Adipocyte (in vitro differentiated cells): ENCODE results near the gene ELF4.
A peak's percentile ranks its signal among the peaks of the same experiment; 100 is the strongest.
"Not testable (repeated sequence)": the region's sequence is repeated elsewhere in the genome, so short reads cannot be mapped to it uniquely, and the experiment has no call there.

ENCODE experiments used
- DNase-seq: peaks from one replicate; pipeline ENCODE4 v3.0.0-alpha.2; 2015; ENCODE audit warnings: low read depth
- H3K27me3 ChIP-seq: replicated peaks from 2 replicates; pipeline ENCODE4 v1.7.0; 2013; ENCODE audit warnings: mild to moderate bottlenecking, low read length, moderate library complexity; ENCODE audit not compliant: control insufficient read depth, insufficient read depth
- H3K36me3 ChIP-seq: 2 replicates; pipeline ENCODE4 v1.7.0; 2013; ENCODE audit warnings: low read length, mild to moderate bottlenecking, moderate library complexity; ENCODE audit not compliant: control insufficient read depth, insufficient read depth, severe bottlenecking
- H3K4me1 ChIP-seq: 2 replicates; pipeline ENCODE4 v1.7.0; 2013; ENCODE audit warnings: mild to moderate bottlenecking, low read length, moderate library complexity; ENCODE audit not compliant: control insufficient read depth, insufficient read depth
- H3K4me3 ChIP-seq: 2 replicates; pipeline ENCODE4 v1.7.0; 2013; ENCODE audit warnings: mild to moderate bottlenecking, low read length, moderate library complexity
- H3K9ac ChIP-seq: 2 replicates; pipeline ENCODE4 v1.7.0; 2013; ENCODE audit warnings: mild to moderate bottlenecking, low read length, moderate library complexity
- H3K9me3 ChIP-seq: 2 replicates; pipeline ENCODE4 v1.7.0; 2013; ENCODE audit warnings: mild to moderate bottlenecking, low read length, moderate library complexity; ENCODE audit not compliant: control insufficient read depth

Gene ELF4

DNA sequence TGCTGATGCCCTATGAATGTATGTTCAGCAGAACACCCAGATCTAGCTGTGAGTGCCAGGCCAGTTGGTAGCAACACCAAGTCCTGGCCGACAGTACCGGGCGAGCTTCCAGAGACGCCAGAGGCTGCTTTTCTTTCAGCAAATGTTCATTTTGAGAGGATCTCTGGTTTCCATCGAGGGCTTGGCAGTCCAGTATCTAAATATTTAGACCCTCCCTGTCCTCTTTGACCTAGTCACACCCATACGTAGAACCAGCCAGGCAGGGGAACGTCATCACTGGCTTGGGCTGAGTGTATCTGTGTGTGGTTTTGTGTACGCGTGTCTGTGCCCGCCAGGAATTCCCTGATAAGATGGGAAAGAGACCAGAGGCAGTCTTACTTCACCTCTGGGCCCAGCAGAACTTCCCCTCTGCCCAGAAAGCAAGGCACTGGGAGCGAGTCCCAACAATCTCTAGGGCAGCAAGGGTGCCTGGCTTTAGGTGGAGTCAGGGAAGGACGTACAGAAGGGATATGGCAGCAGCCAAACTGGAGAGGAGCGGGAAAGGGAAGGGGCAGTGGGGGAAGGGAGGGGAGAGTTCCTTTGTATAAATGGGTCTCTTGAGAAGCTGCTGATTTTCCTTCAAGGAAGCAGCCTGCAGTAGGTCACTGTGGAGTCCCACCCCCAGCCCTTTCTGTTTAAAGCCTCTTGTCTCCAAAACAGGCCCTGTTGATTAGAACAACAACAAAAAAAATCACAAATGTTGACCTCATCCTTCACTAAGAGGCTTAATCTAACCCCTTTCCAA lies 15.0 kb upstream of the ELF4 start:
- DNase-seq: no peak
- Histone ChIP-seq H3K36me3 (peaks cover 13% of the 10 kb centered on the region), H3K4me3 (no peak overlapping the region)

DNA sequence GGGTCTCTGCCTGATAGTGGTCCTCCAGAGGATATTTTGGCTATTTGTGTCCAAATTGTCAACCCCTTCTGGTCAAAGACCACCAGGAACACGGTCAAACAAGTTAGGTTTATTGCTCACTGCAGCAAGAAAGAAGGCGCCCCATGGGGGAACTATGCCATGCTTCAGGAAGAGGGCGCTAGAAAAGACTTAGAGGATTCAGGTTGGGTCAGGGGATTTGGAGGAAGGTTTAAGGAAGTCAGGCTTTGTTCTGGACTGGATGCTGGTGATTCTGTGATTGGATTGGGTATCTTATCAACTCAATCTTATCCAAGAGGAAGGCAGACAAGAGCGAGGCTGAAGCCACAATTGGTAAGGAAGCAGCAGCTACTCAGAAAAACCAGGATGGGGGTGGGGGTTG lies 14.3 kb upstream of the ELF4 start:
- H3K27me3 ChIP-seq: peaks cover 2% of the 10 kb centered on the region
- no peak for DNase-seq
- no peak overlapping the region for H3K9ac ChIP-seq
- H3K4me1 ChIP-seq: peaks cover 19% of the 10 kb centered on the region
- peaks cover 9% of the 10 kb centered on the region for H3K36me3 ChIP-seq
- peaks cover 4% of the 10 kb centered on the region for H3K9me3 ChIP-seq
- H3K4me3 ChIP-seq: no peak overlapping the region

More for the DNA sequence above, 15.0 kb upstream of the ELF4 start:
- H3K27me3 ChIP-seq: peaks cover 2% of the 10 kb centered on the region
- H3K4me1 ChIP-seq: peaks cover 18% of the 10 kb centered on the region
- peak overlapping the region; percentile 43 for H3K9ac ChIP-seq
- H3K9me3 ChIP-seq: peaks cover 4% of the 10 kb centered on the region

DNA sequence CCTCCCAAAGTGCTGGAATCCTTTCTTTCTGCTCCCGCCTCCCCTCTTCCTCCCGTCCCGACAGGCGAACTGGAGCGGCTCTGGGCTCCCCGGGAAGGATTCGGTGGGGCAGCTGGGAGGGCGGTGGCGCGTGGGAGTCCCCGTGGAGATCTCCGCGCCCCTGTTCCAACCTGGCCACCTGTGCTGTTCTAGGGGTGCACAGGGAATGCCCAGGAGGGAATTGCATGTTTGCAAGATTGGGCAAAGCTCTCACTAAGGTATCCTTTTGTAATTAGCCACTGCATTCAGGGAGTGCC lies 11.2 kb upstream of the ELF4 start:
- H3K9ac ChIP-seq: peak overlapping the region; percentile 58
- DNase-seq: no peak
- peak overlapping the region; percentile 59 for H3K4me3 ChIP-seq

DNA sequence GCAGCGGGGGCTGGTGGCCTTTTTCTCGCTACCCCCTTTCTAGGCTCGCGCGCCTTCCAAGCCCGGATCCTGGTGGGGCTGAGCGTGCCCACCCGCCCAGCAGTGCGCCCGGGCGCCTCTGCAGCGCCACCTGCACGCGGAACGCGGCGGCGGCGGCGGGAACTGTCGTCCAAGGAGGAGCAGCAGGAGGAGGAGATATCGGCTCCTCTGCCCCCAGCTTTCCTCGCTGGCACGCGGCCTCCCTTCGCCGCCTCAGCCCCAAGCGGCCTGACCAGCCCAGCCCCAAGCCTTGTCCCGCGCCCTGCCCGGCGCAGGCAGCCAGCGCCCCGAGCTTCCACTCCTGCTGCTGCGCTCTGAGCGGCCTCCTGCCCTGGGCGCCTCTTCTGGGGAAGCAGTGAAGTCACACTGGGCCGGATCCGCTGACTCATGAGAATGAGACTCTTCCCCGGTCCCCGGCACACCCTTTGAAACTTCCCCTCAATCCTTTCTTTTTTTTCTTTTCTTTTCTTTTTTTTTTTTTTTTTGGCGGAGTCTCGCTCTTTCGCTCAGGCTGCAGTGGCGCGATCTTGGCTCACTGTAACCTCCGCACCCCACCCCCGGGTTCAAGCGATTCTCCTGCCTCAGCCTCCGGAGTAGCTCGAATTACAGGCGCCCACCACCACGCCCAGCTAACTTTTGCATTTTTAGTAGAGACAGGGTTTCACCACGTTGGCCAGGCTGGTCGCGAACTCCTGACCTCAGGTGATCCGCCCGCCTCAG lies 10.6 kb upstream of the ELF4 start:
- peaks cover 34% of the 10 kb centered on the region for H3K4me1 ChIP-seq
- H3K36me3 ChIP-seq: no peaks in the 10 kb centered on the region
- H3K9ac ChIP-seq: peak overlapping the region; percentile 58
- peak; percentile 87 for DNase-seq
- peaks cover 2% of the 10 kb centered on the region for H3K27me3 ChIP-seq
- peak overlapping the region; percentile 59 for H3K4me3 ChIP-seq
- peaks cover 4% of the 10 kb centered on the region for H3K9me3 ChIP-seq

More for the DNA sequence above, 11.2 kb upstream of the ELF4 start:
- Histone ChIP-seq H3K4me1 (peaks cover 36% of the 10 kb centered on the region), H3K36me3 (no peaks in the 10 kb centered on the region), H3K27me3 (peaks cover 2% of the 10 kb centered on the region), H3K9me3 (peaks cover 4% of the 10 kb centered on the region)

DNA sequence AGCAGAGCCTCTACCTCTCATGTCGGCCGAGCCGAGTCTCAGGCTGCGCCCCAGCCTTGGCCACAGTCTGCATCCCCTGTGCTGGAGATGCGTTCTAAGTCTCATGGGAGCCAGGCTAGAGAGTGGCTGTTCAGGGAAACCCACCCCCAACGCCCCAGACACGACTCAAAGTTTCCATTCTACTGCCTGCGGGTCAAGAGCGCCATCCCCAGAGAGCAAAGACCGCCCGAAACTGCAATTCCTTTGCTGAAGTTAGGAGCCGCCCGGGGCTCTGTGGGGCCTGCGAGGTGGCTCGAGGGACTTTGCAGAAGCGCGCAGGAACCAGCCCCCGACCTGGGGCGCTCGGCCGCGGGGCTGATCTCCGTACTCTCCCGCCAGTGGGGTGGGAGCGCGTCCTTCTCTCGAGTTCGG lies 10.0 kb upstream of the ELF4 start:
- Histone ChIP-seq H3K4me3 (peak overlapping the region; percentile 50), H3K36me3 (no peaks in the 10 kb centered on the region), H3K9me3 (peaks cover 4% of the 10 kb centered on the region), H3K27me3 (peaks cover 2% of the 10 kb centered on the region), H3K9ac (peak overlapping the region; percentile 58), H3K4me1 (peaks cover 28% of the 10 kb centered on the region)
- peak; percentile 39 for DNase-seq

DNA sequence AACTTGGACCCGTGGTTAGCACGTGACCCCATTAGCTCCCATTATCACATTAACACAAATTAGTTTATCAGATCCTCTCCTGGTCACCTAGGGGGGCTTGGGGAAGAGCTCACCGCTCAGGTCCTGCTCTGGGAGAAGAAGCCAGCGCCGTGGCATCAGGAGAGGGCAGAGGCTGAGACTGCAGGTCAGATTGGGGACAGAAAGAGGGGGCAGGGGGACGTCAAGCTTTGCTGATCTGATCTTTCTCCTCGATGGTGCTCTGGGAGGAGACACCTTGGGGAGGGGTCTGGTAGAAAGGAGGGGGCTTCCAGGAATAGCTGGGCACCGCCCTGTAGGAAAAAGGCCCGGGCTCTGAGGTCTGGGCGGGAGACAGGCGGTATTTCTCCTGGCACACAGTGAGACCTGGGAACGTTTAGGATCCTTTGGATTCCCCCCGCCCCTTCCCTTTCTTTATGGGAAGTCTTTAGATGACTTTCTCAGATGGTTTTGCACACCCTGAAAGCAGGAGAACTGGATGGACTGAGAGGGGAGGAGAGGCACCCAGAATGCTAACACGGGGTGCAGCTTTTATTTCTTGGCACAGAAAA lies 9.1 kb upstream of the ELF4 start:
- peak overlapping the region; percentile 13 for H3K4me3 ChIP-seq
- no peaks in the 10 kb centered on the region for H3K36me3 ChIP-seq
- peak overlapping the region; percentile 52 for H3K9ac ChIP-seq
- H3K4me1 ChIP-seq: peaks cover 21% of the 10 kb centered on the region
- peaks cover 1% of the 10 kb centered on the region for H3K27me3 ChIP-seq
- no peak for DNase-seq
- peaks cover 4% of the 10 kb centered on the region for H3K9me3 ChIP-seq

DNA sequence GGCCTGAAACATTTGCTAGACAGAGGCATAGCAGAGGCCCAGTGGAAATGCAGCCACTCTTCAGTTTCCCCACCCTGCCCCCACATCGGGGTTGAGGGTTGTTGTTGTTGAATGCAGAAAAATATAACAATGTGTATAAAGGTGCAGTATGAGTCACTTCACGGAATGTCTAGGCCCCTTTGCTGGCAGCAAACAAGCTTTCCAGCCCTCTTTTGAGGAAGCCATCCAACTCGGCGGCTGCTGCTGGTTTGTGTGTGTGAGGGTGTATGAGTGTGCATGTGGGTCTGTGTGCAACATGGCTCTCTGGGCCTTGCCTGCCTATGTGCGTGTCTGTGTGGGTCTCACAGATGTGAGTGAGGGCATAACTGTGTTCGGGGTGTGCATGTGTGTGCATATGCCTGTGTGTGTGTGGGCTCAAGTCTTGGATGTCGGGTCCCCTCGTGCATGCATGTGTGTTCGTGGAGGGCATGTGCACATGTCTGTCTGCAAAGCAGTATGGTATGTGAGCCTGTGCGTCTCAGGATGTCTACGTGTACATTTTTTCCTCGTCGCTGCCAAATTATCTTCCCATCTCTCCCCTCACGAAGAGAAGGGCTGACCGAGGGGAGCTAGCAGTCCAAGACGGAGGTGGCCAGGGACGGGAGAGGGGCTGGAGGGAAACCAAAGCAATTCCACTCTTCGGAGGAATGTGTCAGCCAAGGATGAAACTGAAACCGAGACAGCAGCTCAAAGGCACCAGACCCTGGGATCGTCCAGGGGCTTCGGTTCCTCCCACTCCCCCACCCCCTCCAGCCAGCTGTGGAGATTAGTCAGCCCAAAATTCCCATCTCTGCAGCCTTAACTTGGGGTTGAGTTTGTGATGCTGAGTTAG lies 8.4 kb upstream of the ELF4 start:
- peaks cover under 1% of the 10 kb centered on the region for H3K9me3 ChIP-seq
- H3K9ac ChIP-seq: peak overlapping the region; percentile 52
- peaks cover 21% of the 10 kb centered on the region for H3K4me1 ChIP-seq
- peak overlapping the region; percentile 13 for H3K4me3 ChIP-seq
- H3K27me3 ChIP-seq: no peaks in the 10 kb centered on the region
- DNase-seq: peak; percentile 68
- no peaks in the 10 kb centered on the region for H3K36me3 ChIP-seq

DNA sequence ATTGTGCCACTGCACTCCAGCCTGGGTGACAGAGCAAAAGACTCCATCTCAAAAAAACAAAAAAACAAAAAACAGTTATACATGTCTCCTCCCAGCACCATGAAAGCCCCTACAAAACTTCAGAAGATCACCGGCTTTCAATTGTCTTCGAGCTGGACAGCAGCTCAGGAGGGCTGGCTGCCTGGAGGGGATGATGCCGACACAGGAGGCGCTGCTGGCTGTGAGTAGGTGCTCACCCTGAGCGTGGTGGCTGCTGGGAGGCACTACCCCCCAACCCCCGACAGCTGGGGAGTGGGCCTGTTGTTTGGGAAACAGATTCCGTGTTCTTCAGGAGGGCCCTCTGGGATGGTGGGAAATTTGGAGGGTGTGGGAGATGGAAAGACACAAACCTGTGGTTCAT lies 6.9 kb upstream of the ELF4 start:
- no peaks in the 10 kb centered on the region for H3K36me3 ChIP-seq
- no peak overlapping the region for H3K4me3 ChIP-seq
- no peaks in the 10 kb centered on the region for H3K9me3 ChIP-seq
- H3K27me3 ChIP-seq: no peaks in the 10 kb centered on the region
- H3K4me1 ChIP-seq: peaks cover 21% of the 10 kb centered on the region
- DNase-seq: no peak
- H3K9ac ChIP-seq: no peak overlapping the region

DNA sequence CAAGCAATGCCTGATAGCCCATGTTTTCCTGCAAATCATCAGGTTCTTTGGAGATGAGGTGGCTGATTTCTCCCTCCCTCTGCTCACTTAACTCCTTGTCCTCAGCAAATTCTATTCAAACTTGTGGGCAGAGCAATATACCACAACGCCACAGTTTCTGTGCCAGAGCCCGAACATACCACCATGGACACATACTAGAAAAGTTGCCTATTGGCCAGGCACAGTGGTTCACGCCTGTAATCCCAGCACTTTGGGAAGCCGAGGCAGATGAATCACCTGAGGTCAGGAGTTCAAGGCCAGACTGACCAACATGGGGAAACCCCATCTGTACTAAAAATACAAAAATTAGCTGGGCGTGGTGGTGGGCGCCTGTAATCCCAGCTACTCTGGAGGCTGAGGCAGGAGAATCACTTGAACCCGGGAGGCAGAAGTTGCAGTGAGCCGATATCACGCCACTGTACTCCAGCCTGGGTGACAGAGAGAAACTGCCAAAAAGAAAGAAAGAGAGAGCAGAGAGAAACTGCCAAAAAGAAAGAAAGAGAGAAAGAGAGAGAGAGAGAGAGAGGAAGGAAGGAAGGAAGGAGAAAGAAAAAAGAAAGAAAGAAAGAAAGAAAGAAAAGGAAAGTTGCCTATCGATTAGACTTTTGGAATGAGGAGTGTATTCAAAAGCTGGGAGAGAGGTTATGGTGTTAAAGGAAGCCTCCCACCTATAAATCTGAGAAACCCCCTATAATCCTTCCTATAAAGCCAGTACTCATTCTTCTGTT lies 5.0 kb upstream of the ELF4 start:
- H3K4me3 ChIP-seq, H3K36me3 ChIP-seq, H3K9me3 ChIP-seq, H3K27me3 ChIP-seq, H3K9ac ChIP-seq, DNase-seq: not testable (repeated sequence)
- peaks cover 27% of the 10 kb centered on the region for H3K4me1 ChIP-seq

DNA sequence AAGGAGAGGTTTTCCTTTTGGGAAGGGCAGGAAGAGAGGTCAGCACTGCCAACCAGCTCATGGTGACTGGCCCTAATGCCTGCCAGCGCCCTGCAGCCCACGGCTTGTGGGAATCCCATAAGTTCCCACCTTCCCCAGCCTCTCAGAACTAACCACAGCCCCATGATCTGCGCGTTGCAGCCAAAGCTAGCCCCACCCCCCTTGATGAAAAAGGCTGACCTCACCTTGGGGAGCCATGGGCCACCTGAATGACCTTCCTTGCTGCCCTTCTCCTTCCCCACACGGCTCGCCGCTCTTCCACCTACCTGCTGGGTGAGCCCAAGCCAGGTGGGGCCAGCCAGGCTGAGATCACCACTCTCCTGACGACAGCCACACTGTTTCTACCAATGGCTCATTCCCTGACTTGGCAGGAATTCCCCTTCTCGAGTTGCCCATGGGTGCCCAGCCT lies 3.9 kb upstream of the ELF4 start:
- peaks cover 22% of the 10 kb centered on the region for H3K4me1 ChIP-seq

More for the DNA sequence above, 3.9 kb upstream of the ELF4 start:
- Histone ChIP-seq H3K27me3 (no peaks in the 10 kb centered on the region), H3K9me3 (no peaks in the 10 kb centered on the region), H3K36me3 (no peaks in the 10 kb centered on the region), H3K4me3 (no peak overlapping the region), H3K9ac (no peak overlapping the region)
- no peak for DNase-seq
